ENCODE results near the gene ABLIM1. TPM values are rescaled to one million over a fixed set of nuclear protein-coding genes. Genes with fewer than 3 reads are reported as not detected.
A peak's percentile ranks its signal among the peaks of the same experiment; 100 is the strongest.

The ABLIM1 gene
- polyA plus RNA-seq, 2 donors = 104 to 121 TPM

- Histone ChIP-seq H3K4me1 (ENCODE audit: control insufficient read depth in 2 of 2, insufficient read depth in 2 of 2, low read length in 1 of 2) (peaks cover 0 to 5% of the 10 kb centered on the region in 2 donors), H3K36me3 (ENCODE audit: control insufficient read depth in 2 of 2, insufficient read depth in 2 of 2, low read length in 1 of 2) (peaks cover 10 to 17% of the 10 kb centered on the region in 2 donors), H3K4me3 (ENCODE audit: low read depth in 1 of 2, low read length in 2 of 2) (no peak overlapping the region), H3K9me3 (ENCODE audit: control insufficient read depth in 2 of 2, insufficient read depth in 1 of 2, low read depth in 1 of 2, low read length in 1 of 2) (peaks cover 0 to 1% of the 10 kb centered on the region in 2 donors), H3K27ac (ENCODE audit: low read depth in 2 of 2, low read length in 1 of 2) (no peak overlapping the region), H3K27me3 (ENCODE audit: control insufficient read depth in 1 of 2, insufficient read depth in 2 of 2, low read length in 2 of 2) (no peaks in the 10 kb centered on the region)
- 93 to 94% methylated on average over 9 of the region's 9 CpGs for WGBS, 2 donors
These were observed 170.1 kb downstream of the ABLIM1 start for GRCh38 chr10:114487815-114488536.

DNA sequence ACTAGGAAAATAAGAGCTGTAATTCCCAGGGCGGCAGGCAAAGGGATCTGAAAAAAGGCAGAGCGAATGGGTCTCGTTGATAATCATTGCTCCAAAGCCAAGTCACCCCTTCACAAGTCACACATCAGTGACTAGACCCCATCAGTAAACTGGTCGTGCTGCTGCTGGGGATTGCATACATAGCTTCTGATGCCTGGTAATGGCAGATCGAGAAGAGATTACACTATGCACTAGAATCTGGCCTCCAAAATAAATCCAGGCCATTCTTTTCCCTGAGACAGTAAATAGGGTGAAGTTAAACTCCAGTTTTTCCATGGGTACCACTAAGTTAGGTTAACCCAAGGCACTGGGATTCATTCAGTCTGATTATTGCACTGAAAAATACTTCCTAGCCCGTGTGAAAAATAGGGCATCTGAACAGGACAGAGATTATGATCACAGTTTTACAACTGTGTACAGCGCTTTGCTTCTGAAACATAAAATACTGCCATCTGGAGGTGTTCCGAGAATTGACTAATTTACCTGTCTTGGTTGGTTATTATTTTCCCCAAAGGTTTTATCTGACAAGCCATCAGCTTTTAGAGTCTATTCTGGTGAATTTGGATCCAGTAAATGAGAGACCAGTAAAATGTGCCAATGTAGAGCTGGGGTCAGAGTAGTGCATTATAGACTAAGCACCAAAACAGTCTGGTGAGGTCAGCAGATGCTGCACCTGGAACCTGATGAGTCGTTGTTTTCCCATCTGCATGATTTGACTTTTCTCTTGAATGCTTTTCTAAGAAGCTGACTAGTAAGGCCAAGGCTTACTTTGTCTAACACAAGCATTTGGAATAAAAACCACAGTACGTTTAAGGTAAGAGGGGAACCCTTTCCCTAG is 170.9 kb downstream of the ABLIM1 start:
- 88% methylated on average over 10 of the region's 10 CpGs for WGBS, 2 donors
- Histone ChIP-seq H3K27me3 (ENCODE audit: control insufficient read depth in 1 of 2, insufficient read depth in 2 of 2, low read length in 2 of 2) (no peaks in the 10 kb centered on the region), H3K27ac (ENCODE audit: low read depth in 2 of 2, low read length in 1 of 2) (no peak overlapping the region), H3K36me3 (ENCODE audit: control insufficient read depth in 2 of 2, insufficient read depth in 2 of 2, low read length in 1 of 2) (peaks cover 10 to 17% of the 10 kb centered on the region in 2 donors), H3K4me1 (ENCODE audit: control insufficient read depth in 2 of 2, insufficient read depth in 2 of 2, low read length in 1 of 2) (peaks cover 0 to 5% of the 10 kb centered on the region in 2 donors), H3K4me3 (ENCODE audit: low read depth in 1 of 2, low read length in 2 of 2) (no peak overlapping the region), H3K9me3 (ENCODE audit: control insufficient read depth in 2 of 2, insufficient read depth in 1 of 2, low read depth in 1 of 2, low read length in 1 of 2) (peaks cover 0 to 1% of the 10 kb centered on the region in 2 donors)

DNA sequence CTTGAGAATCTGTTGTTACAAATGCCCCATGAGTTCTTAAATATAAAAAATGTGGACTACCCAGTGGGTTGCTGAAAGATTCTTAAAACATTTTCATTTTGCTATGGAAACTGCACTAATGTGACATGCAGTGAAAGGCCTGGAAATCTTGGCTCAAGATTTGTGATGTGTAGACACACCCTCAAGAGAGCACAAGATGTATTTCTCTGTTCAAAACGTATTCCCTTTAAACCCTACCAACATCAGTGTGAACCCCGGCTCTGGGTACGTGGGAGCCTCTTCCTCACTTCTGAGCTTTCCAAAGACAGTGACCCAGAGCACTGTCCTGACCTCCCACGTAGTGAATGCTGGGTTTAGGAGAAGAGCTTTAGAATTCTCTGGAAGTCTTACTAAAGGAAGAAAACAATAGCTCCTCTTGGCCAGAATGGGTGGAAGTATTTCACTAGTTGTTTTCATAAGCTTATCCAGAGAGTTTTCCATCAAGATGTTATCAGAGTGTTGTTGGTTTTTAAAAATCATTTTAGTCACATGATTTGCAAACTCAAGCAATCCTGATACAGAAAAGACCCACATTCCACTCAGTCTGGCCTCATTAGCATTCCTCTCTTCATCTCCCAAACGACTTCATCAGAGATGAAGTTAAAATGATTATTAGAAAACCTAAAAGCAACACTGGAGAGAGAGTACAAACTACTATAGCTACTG is 172.2 kb downstream of the ABLIM1 start:
- Histone ChIP-seq H3K27me3 (ENCODE audit: control insufficient read depth in 1 of 2, insufficient read depth in 2 of 2, low read length in 2 of 2) (no peaks in the 10 kb centered on the region), H3K4me1 (ENCODE audit: control insufficient read depth in 2 of 2, insufficient read depth in 2 of 2, low read length in 1 of 2) (no peaks in the 10 kb centered on the region), H3K9me3 (ENCODE audit: control insufficient read depth in 2 of 2, insufficient read depth in 1 of 2, low read depth in 1 of 2, low read length in 1 of 2) (peaks cover 0 to 1% of the 10 kb centered on the region in 2 donors), H3K4me3 (ENCODE audit: low read depth in 1 of 2, low read length in 2 of 2) (no peak overlapping the region), H3K36me3 (ENCODE audit: control insufficient read depth in 2 of 2, insufficient read depth in 2 of 2, low read length in 1 of 2) (peaks cover 10 to 17% of the 10 kb centered on the region in 2 donors), H3K27ac (ENCODE audit: low read depth in 2 of 2, low read length in 1 of 2) (no peak overlapping the region)
- WGBS, 2 donors = 62 to 70% methylated on average over 5 of the region's 5 CpGs

GRCh38 chr10:114483575-114483974 is 174.5 kb downstream of the ABLIM1 start:
- Histone ChIP-seq H3K27ac (ENCODE audit: low read depth in 2 of 2, low read length in 1 of 2) (no peak overlapping the region), H3K36me3 (ENCODE audit: control insufficient read depth in 2 of 2, insufficient read depth in 2 of 2, low read length in 1 of 2) (peaks cover 10 to 17% of the 10 kb centered on the region in 2 donors), H3K4me3 (ENCODE audit: low read depth in 1 of 2, low read length in 2 of 2) (no peak overlapping the region), H3K27me3 (ENCODE audit: control insufficient read depth in 1 of 2, insufficient read depth in 2 of 2, low read length in 2 of 2) (no peaks in the 10 kb centered on the region), H3K4me1 (ENCODE audit: control insufficient read depth in 2 of 2, insufficient read depth in 2 of 2, low read length in 1 of 2) (peaks cover 0 to 3% of the 10 kb centered on the region in 2 donors), H3K9me3 (ENCODE audit: control insufficient read depth in 2 of 2, insufficient read depth in 1 of 2, low read depth in 1 of 2, low read length in 1 of 2) (peaks cover 0 to 1% of the 10 kb centered on the region in 2 donors)
- WGBS, 2 donors = 92% methylated on average over 6 of the region's 6 CpGs

GRCh38 chr10:114482480-114483304 is 175.4 kb downstream of the ABLIM1 start:
- 75% methylated on average over 6 of the region's 6 CpGs for WGBS, 2 donors
- Histone ChIP-seq H3K36me3 (ENCODE audit: control insufficient read depth in 2 of 2, insufficient read depth in 2 of 2, low read length in 1 of 2) (peaks cover 7 to 17% of the 10 kb centered on the region in 2 donors), H3K4me3 (ENCODE audit: low read depth in 1 of 2, low read length in 2 of 2) (no peak overlapping the region), H3K9me3 (ENCODE audit: control insufficient read depth in 2 of 2, insufficient read depth in 1 of 2, low read depth in 1 of 2, low read length in 1 of 2) (peaks cover 0 to 1% of the 10 kb centered on the region in 2 donors), H3K27ac (ENCODE audit: low read depth in 2 of 2, low read length in 1 of 2) (peak overlapping the region in 1 of 2 donors; percentile 11), H3K4me1 (ENCODE audit: control insufficient read depth in 2 of 2, insufficient read depth in 2 of 2, low read length in 1 of 2) (peaks cover 0 to 3% of the 10 kb centered on the region in 2 donors), H3K27me3 (ENCODE audit: control insufficient read depth in 1 of 2, insufficient read depth in 2 of 2, low read length in 2 of 2) (no peaks in the 10 kb centered on the region)

DNA sequence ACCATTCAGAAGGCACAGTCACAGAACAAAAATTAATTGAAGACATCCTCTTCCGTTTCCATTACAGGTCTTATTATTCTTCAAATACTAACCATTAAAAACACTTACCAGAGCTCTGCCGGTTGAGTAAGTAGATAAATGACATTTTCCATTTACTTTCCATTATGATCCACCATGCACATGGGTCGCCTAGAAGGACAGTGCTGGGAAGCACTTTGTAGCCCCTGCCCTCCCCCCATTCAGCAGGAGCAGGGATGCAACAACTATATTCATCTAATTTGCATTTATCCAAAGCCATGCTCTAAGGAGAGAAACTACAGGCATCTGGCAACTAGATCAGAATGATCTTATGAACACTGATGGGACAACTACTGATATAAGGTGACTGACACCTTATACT is 177.0 kb downstream of the ABLIM1 start:
- 88 to 91% methylated on average over 3 of the region's 3 CpGs for WGBS, 2 donors
- no peak overlapping the region for H3K4me3 ChIP-seq (ENCODE audit: low read depth in 1 of 2, low read length in 2 of 2)
- H3K36me3 ChIP-seq (ENCODE audit: control insufficient read depth in 2 of 2, insufficient read depth in 2 of 2, low read length in 1 of 2) = peaks cover 3 to 13% of the 10 kb centered on the region in 2 donors
- no peaks in the 10 kb centered on the region for H3K27me3 ChIP-seq (ENCODE audit: control insufficient read depth in 1 of 2, insufficient read depth in 2 of 2, low read length in 2 of 2)
- H3K4me1 ChIP-seq (ENCODE audit: control insufficient read depth in 2 of 2, insufficient read depth in 2 of 2, low read length in 1 of 2) = peaks cover 0 to 3% of the 10 kb centered on the region in 2 donors
- H3K27ac ChIP-seq (ENCODE audit: low read depth in 2 of 2, low read length in 1 of 2) = no peak overlapping the region
- peaks cover 0 to 1% of the 10 kb centered on the region in 2 donors for H3K9me3 ChIP-seq (ENCODE audit: control insufficient read depth in 2 of 2, insufficient read depth in 1 of 2, low read depth in 1 of 2, low read length in 1 of 2)

GRCh38 chr10:114479836-114480235 is 178.2 kb downstream of the ABLIM1 start:
- Histone ChIP-seq H3K4me3 (ENCODE audit: low read depth in 1 of 2, low read length in 2 of 2) (no peak overlapping the region), H3K27me3 (ENCODE audit: control insufficient read depth in 1 of 2, insufficient read depth in 2 of 2, low read length in 2 of 2) (no peaks in the 10 kb centered on the region), H3K9me3 (ENCODE audit: control insufficient read depth in 2 of 2, insufficient read depth in 1 of 2, low read depth in 1 of 2, low read length in 1 of 2) (peaks cover 0 to 1% of the 10 kb centered on the region in 2 donors), H3K27ac (ENCODE audit: low read depth in 2 of 2, low read length in 1 of 2) (no peak overlapping the region), H3K4me1 (ENCODE audit: control insufficient read depth in 2 of 2, insufficient read depth in 2 of 2, low read length in 1 of 2) (peaks cover 0 to 5% of the 10 kb centered on the region in 2 donors), H3K36me3 (ENCODE audit: control insufficient read depth in 2 of 2, insufficient read depth in 2 of 2, low read length in 1 of 2) (peaks cover 3 to 10% of the 10 kb centered on the region in 2 donors)
- 95 to 96% methylated on average over 1 of the region's 1 CpG for WGBS, 2 donors

- Histone ChIP-seq H3K27me3 (ENCODE audit: control insufficient read depth in 1 of 2, insufficient read depth in 2 of 2, low read length in 2 of 2) (no peaks in the 10 kb centered on the region), H3K27ac (ENCODE audit: low read depth in 2 of 2, low read length in 1 of 2) (no peak overlapping the region), H3K36me3 (ENCODE audit: control insufficient read depth in 2 of 2, insufficient read depth in 2 of 2, low read length in 1 of 2) (peaks cover 3 to 6% of the 10 kb centered on the region in 2 donors), H3K4me3 (ENCODE audit: low read depth in 1 of 2, low read length in 2 of 2) (no peak overlapping the region), H3K9me3 (ENCODE audit: control insufficient read depth in 2 of 2, insufficient read depth in 1 of 2, low read depth in 1 of 2, low read length in 1 of 2) (no peaks in the 10 kb centered on the region), H3K4me1 (ENCODE audit: control insufficient read depth in 2 of 2, insufficient read depth in 2 of 2, low read length in 1 of 2) (peaks cover 0 to 5% of the 10 kb centered on the region in 2 donors)
- 34 to 50% methylated on average over 6 of the region's 6 CpGs for WGBS, 2 donors
These were observed 178.8 kb downstream of the ABLIM1 start for GRCh38 chr10:114479307-114479706.

Data from esophagus (tissue), 2 donors.